Measurements from ENCODE around the gene NRP1. TPM values are rescaled to one million over a fixed set of nuclear protein-coding genes. Genes with fewer than 3 reads are reported as not detected.
"Not testable (repeated sequence)": the region's sequence is repeated elsewhere in the genome, so short reads cannot be mapped to it uniquely, and the experiment has no call there.

NRP1 gene
- total RNA-seq, 1 experiment from 2014 or later, result 18.1 TPM

- in situ Hi-C loops (cut with HindIII; ENCODE audit: low pct_unique_long_range_greater_than_20kb, low sequenced_read_pairs), result no loop called here
- no peak for DNase-seq (ENCODE audit: low read depth)
Measured at GRCh38 chr10:33303988-33304387, 30.5 kb downstream of the NRP1 start.

- DNase-seq (ENCODE audit: low read depth), result no peak
- in situ Hi-C loops (cut with HindIII; ENCODE audit: low pct_unique_long_range_greater_than_20kb, low sequenced_read_pairs), result no loop called here
Measured at GRCh38 chr10:33302208-33302829, 32.1 kb downstream of the NRP1 start.

GRCh38 chr10:33301097-33301789, 33.2 kb downstream of the NRP1 start:
- in situ Hi-C loops (cut with HindIII; ENCODE audit: low pct_unique_long_range_greater_than_20kb, low sequenced_read_pairs), result no loop called here
- DNase-seq (ENCODE audit: low read depth), result no peak

GRCh38 chr10:33300544-33300943, 33.9 kb downstream of the NRP1 start:
- DNase-seq (ENCODE audit: low read depth); in situ Hi-C loops (cut with HindIII; ENCODE audit: low pct_unique_long_range_greater_than_20kb, low sequenced_read_pairs): not testable (repeated sequence)

- in situ Hi-C loops (cut with HindIII; ENCODE audit: low pct_unique_long_range_greater_than_20kb, low sequenced_read_pairs), result no loop called here
Measured at GRCh38 chr10:33298893-33299292, 35.6 kb downstream of the NRP1 start.

GRCh38 chr10:33298110-33298509, 36.4 kb downstream of the NRP1 start:
- no peak for DNase-seq (ENCODE audit: low read depth)
- in situ Hi-C loops (cut with HindIII; ENCODE audit: low pct_unique_long_range_greater_than_20kb, low sequenced_read_pairs), result no loop called here

More at GRCh38 chr10:33298893-33299292, 35.6 kb downstream of the NRP1 start:
- DNase-seq (ENCODE audit: low read depth), result no peak

- in situ Hi-C loops (cut with HindIII; ENCODE audit: low pct_unique_long_range_greater_than_20kb, low sequenced_read_pairs), result no loop called here
- no peak for DNase-seq (ENCODE audit: low read depth)
Measured at GRCh38 chr10:33295851-33296250, 38.6 kb downstream of the NRP1 start.

- in situ Hi-C loops (cut with HindIII; ENCODE audit: low pct_unique_long_range_greater_than_20kb, low sequenced_read_pairs), result no loop called here
- no peak for DNase-seq (ENCODE audit: low read depth)
Measured at GRCh38 chr10:33293531-33294170, 40.8 kb downstream of the NRP1 start.

GRCh38 chr10:33293076-33293475, 41.4 kb downstream of the NRP1 start:
- peak; percentile 16 for DNase-seq (ENCODE audit: low read depth)
- in situ Hi-C loops (cut with HindIII; ENCODE audit: low pct_unique_long_range_greater_than_20kb, low sequenced_read_pairs), result no loop called here

- DNase-seq (ENCODE audit: low read depth), result peak; percentile 81
- in situ Hi-C loops (cut with HindIII; ENCODE audit: low pct_unique_long_range_greater_than_20kb, low sequenced_read_pairs), result no loop called here
Measured at GRCh38 chr10:33291053-33291592, 43.3 kb downstream of the NRP1 start.

GRCh38 chr10:33290321-33291052, 44.0 kb downstream of the NRP1 start:
- peak; percentile 75 for DNase-seq (ENCODE audit: low read depth)
- in situ Hi-C loops (cut with HindIII; ENCODE audit: low pct_unique_long_range_greater_than_20kb, low sequenced_read_pairs), result no loop called here

GRCh38 chr10:33289776-33290175, 44.7 kb downstream of the NRP1 start:
- no peak for DNase-seq (ENCODE audit: low read depth)
- in situ Hi-C loops (cut with HindIII; ENCODE audit: low pct_unique_long_range_greater_than_20kb, low sequenced_read_pairs), result no loop called here

- in situ Hi-C loops (cut with HindIII; ENCODE audit: low pct_unique_long_range_greater_than_20kb, low sequenced_read_pairs), result no loop called here
- no peak for DNase-seq (ENCODE audit: low read depth)
Measured at GRCh38 chr10:33288127-33288526, 46.3 kb downstream of the NRP1 start.

- in situ Hi-C loops (cut with HindIII; ENCODE audit: low pct_unique_long_range_greater_than_20kb, low sequenced_read_pairs), result no loop called here
- no peak for DNase-seq (ENCODE audit: low read depth)
Measured at GRCh38 chr10:33287112-33287511, 47.4 kb downstream of the NRP1 start.

GRCh38 chr10:33286157-33286934, 48.1 kb downstream of the NRP1 start:
- in situ Hi-C loops (cut with HindIII; ENCODE audit: low pct_unique_long_range_greater_than_20kb, low sequenced_read_pairs), result no loop called here
- DNase-seq (ENCODE audit: low read depth), result no peak

- in situ Hi-C loops (cut with HindIII; ENCODE audit: low pct_unique_long_range_greater_than_20kb, low sequenced_read_pairs), result no loop called here
- no peak for DNase-seq (ENCODE audit: low read depth)
Measured at GRCh38 chr10:33284945-33285344, 49.5 kb downstream of the NRP1 start.

GRCh38 chr10:33279811-33280602, 54.5 kb downstream of the NRP1 start:
- in situ Hi-C loops (cut with HindIII; ENCODE audit: low pct_unique_long_range_greater_than_20kb, low sequenced_read_pairs), result no loop called here
- DNase-seq (ENCODE audit: low read depth), result no peak

All from Caki2 (cell line).